Measurements from ENCODE around the gene RNF186. TPM values are rescaled to one million over a fixed set of nuclear protein-coding genes. Genes with fewer than 3 reads are reported as not detected.

The RNF186 gene
- total RNA-seq, 2 experiments from 2014 or later = not detected

DNA sequence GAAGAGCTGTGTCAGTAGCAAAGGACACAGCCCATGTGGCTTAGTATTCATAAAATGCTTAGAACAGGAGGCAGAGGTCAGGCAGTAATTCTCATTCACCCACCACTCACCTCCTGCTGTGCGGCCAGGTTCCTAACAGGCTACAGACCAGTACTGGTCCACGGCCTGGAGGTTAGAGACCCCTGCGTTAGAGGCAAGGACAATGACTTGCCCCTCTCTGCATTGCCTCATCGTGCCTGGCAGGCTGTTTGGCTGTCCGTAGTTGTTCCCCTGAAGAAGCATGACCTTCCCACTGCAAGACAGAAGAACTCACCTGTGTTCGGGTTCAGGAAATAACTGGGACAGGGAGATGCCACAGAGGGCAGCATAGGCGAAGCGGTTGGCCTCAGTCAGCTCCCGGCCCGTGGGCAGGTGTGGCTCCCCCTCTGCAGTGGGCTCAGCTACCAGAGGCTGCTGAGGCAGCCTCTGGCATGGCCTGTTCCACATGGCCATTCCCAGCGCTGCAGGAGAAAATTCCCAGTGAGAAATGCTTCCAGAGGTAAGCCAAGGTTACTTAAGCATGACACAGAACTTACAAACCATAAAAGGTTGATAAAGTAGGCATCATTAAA lies 34.7 kb downstream of the RNF186 start:
- TF ChIP-seq, protein P1, sequence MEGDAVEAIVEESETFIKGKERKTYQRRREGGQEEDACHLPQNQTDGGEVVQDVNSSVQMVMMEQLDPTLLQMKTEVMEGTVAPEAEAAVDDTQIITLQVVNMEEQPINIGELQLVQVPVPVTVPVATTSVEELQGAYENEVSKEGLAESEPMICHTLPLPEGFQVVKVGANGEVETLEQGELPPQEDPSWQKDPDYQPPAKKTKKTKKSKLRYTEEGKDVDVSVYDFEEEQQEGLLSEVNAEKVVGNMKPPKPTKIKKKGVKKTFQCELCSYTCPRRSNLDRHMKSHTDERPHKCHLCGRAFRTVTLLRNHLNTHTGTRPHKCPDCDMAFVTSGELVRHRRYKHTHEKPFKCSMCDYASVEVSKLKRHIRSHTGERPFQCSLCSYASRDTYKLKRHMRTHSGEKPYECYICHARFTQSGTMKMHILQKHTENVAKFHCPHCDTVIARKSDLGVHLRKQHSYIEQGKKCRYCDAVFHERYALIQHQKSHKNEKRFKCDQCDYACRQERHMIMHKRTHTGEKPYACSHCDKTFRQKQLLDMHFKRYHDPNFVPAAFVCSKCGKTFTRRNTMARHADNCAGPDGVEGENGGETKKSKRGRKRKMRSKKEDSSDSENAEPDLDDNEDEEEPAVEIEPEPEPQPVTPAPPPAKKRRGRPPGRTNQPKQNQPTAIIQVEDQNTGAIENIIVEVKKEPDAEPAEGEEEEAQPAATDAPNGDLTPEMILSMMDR (IDR thresholded peaks at IDR 0.05) = no peak

DNA sequence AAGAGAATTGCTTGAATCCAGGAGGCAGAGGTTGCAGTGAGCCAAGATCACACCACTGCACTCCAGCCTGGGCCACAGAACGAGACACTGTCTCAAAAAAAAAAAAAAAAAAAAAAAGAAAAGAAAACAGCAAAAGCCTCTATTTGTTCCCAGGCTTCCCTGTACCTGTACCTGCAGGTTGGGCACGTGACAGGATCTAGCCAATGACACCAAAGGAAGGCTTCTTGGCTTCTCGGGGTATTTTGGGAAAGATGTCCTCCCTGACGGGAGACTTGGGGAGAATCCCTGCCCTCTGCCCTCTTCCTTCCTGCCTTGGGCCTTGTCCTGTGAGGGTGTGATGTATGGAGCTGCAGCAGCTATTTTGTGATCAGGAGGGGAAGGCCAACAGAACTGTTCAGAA lies 38.1 kb downstream of the RNF186 start:
- H3K4me3 Mint-ChIP-seq = no peak overlapping the region
- H3K36me3 Mint-ChIP-seq (ENCODE audit: low read depth) = peaks cover 26% of the 10 kb centered on the region
- no peak overlapping the region for H3K27ac Mint-ChIP-seq
- ChIA-PET POLR2A (no interaction called here), CTCF (interaction anchor here (1.1 kb wide), 1 partner anchor 18 kb away, joined by 3 read pairs; no protein-coding TSS in a partner anchor)
- H3K4me1 Mint-ChIP-seq (ENCODE audit: low read depth) = no peaks in the 10 kb centered on the region
- ATAC-seq = no peak
- intact Hi-C loops (cut with micrococcal nuclease) = no loop called here
- TF ChIP-seq, protein P1 (IDR thresholded peaks at IDR 0.05) = no peak
- no peak for DNase-seq
- H3K27me3 Mint-ChIP-seq = no peaks in the 10 kb centered on the region
- no peaks in the 10 kb centered on the region for H3K9me3 Mint-ChIP-seq

More for the DNA sequence above, 34.7 kb downstream of the RNF186 start:
- Mint-ChIP-seq H3K27me3 (no peaks in the 10 kb centered on the region), H3K4me3 (no peak overlapping the region), H3K36me3 (ENCODE audit: low read depth) (peaks cover 33% of the 10 kb centered on the region), H3K9me3 (no peaks in the 10 kb centered on the region), H3K4me1 (ENCODE audit: low read depth) (no peaks in the 10 kb centered on the region), H3K27ac (no peak overlapping the region)
- no peak for ATAC-seq
- intact Hi-C loops (cut with micrococcal nuclease) = no loop called here
- DNase-seq = no peak
- CTCF ChIA-PET = interaction anchor here (1.1 kb wide), 1 partner anchor 18 kb away, joined by 4 read pairs; no protein-coding TSS in a partner anchor
- POLR2A ChIA-PET = no interaction called here

DNA sequence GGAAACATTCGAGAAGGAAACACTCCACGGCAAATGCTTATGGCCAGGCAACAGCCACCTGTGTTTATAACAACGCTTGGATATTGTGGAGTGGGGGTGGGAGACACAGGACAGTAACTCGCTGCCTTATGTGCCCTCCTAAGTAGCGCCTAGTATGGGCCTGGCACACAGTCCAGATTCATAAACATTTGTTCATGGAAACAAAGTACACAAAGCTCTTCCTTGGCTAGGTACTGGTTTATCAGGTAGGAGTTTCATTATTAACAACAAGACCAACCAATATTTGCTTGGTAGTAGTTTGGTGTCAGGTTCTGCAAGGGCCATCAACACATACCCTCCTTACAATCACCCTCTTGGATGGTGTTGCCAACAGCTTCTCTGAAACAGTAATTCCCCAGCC lies 38.8 kb downstream of the RNF186 start:
- CTCF ChIA-PET = interaction anchor here (1.1 kb wide), 1 partner anchor 17 kb away, joined by 3 read pairs; no protein-coding TSS in a partner anchor

DNA sequence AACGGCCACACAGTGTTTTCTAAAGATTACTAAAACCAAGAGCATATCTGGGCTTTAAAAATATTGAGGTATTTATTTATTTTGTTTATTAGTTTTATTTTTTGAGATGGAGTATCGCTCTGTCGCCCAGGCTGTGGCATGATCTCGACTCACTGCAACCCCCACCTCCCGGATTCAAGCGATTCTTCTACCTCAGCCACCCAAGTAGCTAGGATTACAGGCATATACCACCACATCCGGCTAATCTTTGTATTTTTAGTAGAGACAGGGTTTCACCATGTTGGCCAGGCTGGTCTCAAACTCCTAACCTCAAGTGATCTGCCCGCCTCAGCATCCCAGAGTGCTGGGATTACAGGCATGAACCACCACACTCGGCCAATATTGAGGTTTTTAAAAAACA lies 39.3 kb downstream of the RNF186 start:
- peaks cover 26% of the 10 kb centered on the region for H3K36me3 Mint-ChIP-seq (ENCODE audit: low read depth)
- ChIA-PET POLR2A (interaction anchor here (0.8 kb wide), 1 partner anchor 15 kb away, joined by 3 read pairs; no protein-coding TSS in a partner anchor), CTCF (interaction anchor here (1.1 kb wide), 1 partner anchor 17 kb away, joined by 3 read pairs; no protein-coding TSS in a partner anchor)
- DNase-seq = no peak
- no peaks in the 10 kb centered on the region for H3K4me1 Mint-ChIP-seq (ENCODE audit: low read depth)
- no peak overlapping the region for H3K27ac Mint-ChIP-seq
- TF ChIP-seq, protein P1 (IDR thresholded peaks at IDR 0.05) = no peak
- H3K4me3 Mint-ChIP-seq = no peak overlapping the region
- H3K9me3 Mint-ChIP-seq = no peaks in the 10 kb centered on the region
- ATAC-seq = no peak
- intact Hi-C loops (cut with micrococcal nuclease) = no loop called here
- H3K27me3 Mint-ChIP-seq = no peaks in the 10 kb centered on the region

More for the DNA sequence above, 38.8 kb downstream of the RNF186 start:
- ATAC-seq (no peak), DNase-seq (no peak)
- no peak overlapping the region for H3K27ac Mint-ChIP-seq
- intact Hi-C loops (cut with micrococcal nuclease) = no loop called here
- no peaks in the 10 kb centered on the region for H3K9me3 Mint-ChIP-seq
- H3K36me3 Mint-ChIP-seq (ENCODE audit: low read depth) = peaks cover 25% of the 10 kb centered on the region
- H3K4me1 Mint-ChIP-seq (ENCODE audit: low read depth) = no peaks in the 10 kb centered on the region
- H3K27me3 Mint-ChIP-seq = no peaks in the 10 kb centered on the region
- no peak overlapping the region for H3K4me3 Mint-ChIP-seq
- POLR2A ChIA-PET = interaction anchor here (0.8 kb wide), 1 partner anchor 15 kb away, joined by 3 read pairs; no protein-coding TSS in a partner anchor
- TF ChIP-seq, protein P1 (IDR thresholded peaks at IDR 0.05) = no peak

DNA sequence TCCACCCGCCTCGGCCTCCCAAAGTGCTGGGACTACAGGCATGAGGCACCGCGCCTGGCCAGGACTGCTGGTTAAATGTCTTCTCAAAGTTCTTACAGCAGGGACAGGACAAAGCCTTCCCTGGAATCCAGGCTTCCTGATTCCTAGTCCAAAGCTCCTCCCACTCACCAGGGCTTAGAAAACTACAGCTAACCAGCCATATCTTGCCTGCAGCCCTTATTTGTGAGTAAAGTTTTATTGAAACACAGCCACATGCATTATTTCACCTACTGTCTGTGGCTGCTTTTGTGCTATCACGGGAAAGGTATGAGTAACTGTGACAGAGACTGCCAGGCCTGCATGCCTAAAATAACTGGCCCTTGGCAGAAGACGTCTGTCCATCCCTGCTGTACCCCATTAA lies 39.8 kb downstream of the RNF186 start:
- H3K27me3 Mint-ChIP-seq = no peaks in the 10 kb centered on the region
- no peak overlapping the region for H3K4me3 Mint-ChIP-seq
- ATAC-seq (no peak), DNase-seq (no peak)
- H3K4me1 Mint-ChIP-seq (ENCODE audit: low read depth) = no peaks in the 10 kb centered on the region
- H3K9me3 Mint-ChIP-seq = no peaks in the 10 kb centered on the region
- intact Hi-C loops (cut with micrococcal nuclease) = no loop called here
- H3K36me3 Mint-ChIP-seq (ENCODE audit: low read depth) = peaks cover 25% of the 10 kb centered on the region
- no peak overlapping the region for H3K27ac Mint-ChIP-seq
- TF ChIP-seq, protein P1 (IDR thresholded peaks at IDR 0.05) = no peak
- POLR2A ChIA-PET = interaction anchor here (0.7 kb wide), 1 partner anchor 433 kb away, joined by 3 read pairs; no protein-coding TSS in a partner anchor
- CTCF ChIA-PET = no interaction called here
